GM13976 (cell line): ENCODE measurements around the gene CHAD.
"Not testable (repeated sequence)": the region's sequence is repeated elsewhere in the genome, so short reads cannot be mapped to it uniquely, and the experiment has no call there.

ENCODE experiments used
- DNase-seq: peaks from one replicate; pipeline ENCODE4 v3.0.0; 2012; ENCODE audit warnings: low spot score
- CTCF ChIP-seq: IDR thresholded peaks from 2 replicates; pipeline ENCODE4 v1.5.1; 2012; ENCODE audit warnings: borderline replicate concordance, mild to moderate bottlenecking; ENCODE audit not compliant: insufficient read depth; ENCODE audit errors: extremely low read depth, missing control alignments, control extremely low read depth
- in situ Hi-C: fragments of 300-500 bp; cut with MboI; formaldehyde crosslinking; loops from one replicate; pipeline ENCODE4 v1.12.0; 2022; ENCODE audit warnings: low sequenced_read_pairs, mixed read lengths, inconsistent platforms; ENCODE audit not compliant: unreplicated experiment

Gene CHAD

DNA sequence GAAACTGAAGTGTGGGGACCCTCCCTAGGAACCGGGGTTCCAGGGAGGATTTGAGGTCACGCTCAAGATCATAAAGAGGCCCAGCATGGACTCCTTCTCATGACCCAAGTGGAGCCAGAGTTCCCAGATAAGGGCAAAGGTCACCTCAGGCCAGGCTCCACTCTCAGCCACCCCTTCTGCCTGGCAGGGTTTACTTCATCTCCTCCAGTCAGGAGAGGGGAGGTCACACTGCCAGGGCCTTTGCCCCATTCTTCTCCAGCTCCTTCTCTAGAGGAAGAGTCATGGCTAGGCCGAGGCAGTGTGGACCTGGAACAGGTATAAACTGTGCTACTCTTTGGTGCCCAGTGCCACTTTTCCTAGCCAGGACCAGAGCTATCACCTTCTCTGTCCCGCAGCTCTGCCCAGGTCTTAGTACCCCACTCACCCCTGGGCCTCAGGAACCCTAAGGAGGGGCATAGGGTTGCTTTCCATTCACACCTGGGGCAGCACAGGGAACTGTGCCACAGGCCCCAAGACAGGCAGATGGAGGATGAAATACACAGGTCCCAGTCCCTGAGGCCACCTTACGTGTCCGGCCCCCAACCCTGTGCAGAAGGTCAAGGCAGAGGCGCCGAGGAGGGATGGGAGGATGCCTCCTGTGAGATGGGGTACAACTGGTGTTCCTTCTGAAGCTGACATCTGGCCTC is 43.5 kb downstream of the CHAD start:
- in situ Hi-C loops: no loop called here
- no peak for TF ChIP-seq CTCF
- no peak for DNase-seq

- no peak for DNase-seq
- no peak for TF ChIP-seq CTCF
- in situ Hi-C loops: no loop called here
Measured at GRCh38 chr17:50424246-50424995, 44.3 kb downstream of the CHAD start.

DNA sequence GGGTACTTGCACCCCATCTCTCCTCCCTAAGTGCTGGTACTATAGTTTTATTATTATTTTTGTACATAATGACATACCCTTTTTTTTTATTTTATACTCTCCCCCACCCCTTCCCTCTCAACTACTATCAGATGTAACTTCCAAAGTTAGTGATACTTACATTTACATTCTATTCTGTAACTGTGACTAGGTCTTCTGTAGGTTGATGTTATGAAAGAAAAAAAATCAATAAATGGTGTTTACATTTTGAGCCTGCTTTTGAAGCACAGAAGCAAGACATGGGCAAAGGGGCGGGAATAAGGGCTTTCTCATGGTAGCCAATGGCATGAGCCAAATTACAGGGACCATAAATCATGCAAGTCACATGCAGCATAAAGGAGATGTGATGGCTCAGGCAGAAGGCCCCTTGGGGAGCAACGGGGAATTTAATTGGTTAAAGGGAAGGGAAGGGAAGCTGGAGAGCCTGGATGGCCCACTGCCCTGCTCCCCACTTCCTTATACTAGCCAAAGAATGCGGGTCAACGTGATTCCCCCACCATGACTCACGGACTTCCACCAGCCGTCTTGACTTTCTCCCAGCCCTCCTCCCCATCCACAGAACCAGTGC is 45.0 kb downstream of the CHAD start:
- in situ Hi-C loops: no loop called here
- no peak for TF ChIP-seq CTCF
- DNase-seq: no peak

DNA sequence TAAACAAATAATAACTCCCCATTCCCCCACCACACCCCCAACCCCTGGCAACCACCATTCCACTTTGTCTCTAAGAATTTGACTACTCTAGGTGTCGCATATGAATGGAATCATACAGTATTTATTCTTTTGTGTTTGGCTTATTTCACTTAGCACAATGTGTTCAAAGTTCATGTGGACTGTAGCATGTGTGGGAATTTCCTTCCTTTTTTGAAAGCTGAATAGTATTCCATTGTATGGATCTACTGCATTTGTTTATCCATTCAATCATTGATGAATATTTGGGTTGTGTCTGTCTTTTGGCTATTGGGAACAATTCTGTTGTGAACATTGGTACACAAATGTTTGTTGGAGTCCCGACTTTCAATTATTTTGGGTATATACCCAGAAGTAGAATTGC is 45.9 kb downstream of the CHAD start:
- no peak for TF ChIP-seq CTCF
- in situ Hi-C loops: no loop called here
- DNase-seq: no peak

GRCh38 chr17:50421308-50422051 is 47.2 kb downstream of the CHAD start:
- in situ Hi-C loops: no loop called here
- peak; percentile 68 for DNase-seq
- no peak for TF ChIP-seq CTCF

DNA sequence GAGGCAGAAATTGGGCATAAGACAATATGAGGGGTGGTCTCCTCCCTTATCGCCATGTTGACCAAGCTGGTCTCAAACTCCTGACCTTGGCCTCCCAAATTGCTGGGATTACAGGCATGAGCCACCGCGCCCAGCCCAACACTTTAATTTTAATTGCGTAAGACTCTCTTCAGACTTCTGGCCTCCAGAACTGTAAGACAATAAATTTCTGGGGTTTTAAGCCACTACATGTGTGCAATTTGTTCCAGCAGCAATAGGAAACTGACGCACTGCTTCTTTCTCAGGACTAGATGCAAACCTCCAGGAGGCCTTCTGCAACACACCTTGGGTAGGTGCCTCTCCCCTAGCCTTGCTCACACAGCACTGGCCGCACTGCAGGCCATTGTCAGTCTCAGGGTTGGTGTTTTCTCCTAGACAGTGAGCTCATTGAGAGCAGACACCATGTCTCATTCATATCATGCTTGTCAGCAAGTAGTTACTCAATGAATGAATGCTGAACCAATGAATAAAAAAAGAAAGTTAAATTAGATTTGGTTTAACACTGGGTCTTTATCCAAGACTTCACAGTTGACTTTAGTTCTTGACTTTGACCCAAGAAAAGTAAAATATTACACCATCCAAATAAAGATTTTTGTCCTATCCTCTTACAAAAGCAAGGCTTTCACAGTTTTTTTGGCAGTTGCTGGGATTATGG is 48.1 kb downstream of the CHAD start:
- no peak for TF ChIP-seq CTCF
- in situ Hi-C loops: no loop called here
- no peak for DNase-seq

GRCh38 chr17:50419577-50419976 is 49.1 kb downstream of the CHAD start:
- in situ Hi-C loops, DNase-seq: not testable (repeated sequence)
